ENCODE data around the gene ANKZF1.
"Not testable (repeated sequence)": the region's sequence is repeated elsewhere in the genome, so short reads cannot be mapped to it uniquely, and the experiment has no call there.

ANKZF1 gene, protein sequence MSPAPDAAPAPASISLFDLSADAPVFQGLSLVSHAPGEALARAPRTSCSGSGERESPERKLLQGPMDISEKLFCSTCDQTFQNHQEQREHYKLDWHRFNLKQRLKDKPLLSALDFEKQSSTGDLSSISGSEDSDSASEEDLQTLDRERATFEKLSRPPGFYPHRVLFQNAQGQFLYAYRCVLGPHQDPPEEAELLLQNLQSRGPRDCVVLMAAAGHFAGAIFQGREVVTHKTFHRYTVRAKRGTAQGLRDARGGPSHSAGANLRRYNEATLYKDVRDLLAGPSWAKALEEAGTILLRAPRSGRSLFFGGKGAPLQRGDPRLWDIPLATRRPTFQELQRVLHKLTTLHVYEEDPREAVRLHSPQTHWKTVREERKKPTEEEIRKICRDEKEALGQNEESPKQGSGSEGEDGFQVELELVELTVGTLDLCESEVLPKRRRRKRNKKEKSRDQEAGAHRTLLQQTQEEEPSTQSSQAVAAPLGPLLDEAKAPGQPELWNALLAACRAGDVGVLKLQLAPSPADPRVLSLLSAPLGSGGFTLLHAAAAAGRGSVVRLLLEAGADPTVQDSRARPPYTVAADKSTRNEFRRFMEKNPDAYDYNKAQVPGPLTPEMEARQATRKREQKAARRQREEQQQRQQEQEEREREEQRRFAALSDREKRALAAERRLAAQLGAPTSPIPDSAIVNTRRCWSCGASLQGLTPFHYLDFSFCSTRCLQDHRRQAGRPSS

DNA sequence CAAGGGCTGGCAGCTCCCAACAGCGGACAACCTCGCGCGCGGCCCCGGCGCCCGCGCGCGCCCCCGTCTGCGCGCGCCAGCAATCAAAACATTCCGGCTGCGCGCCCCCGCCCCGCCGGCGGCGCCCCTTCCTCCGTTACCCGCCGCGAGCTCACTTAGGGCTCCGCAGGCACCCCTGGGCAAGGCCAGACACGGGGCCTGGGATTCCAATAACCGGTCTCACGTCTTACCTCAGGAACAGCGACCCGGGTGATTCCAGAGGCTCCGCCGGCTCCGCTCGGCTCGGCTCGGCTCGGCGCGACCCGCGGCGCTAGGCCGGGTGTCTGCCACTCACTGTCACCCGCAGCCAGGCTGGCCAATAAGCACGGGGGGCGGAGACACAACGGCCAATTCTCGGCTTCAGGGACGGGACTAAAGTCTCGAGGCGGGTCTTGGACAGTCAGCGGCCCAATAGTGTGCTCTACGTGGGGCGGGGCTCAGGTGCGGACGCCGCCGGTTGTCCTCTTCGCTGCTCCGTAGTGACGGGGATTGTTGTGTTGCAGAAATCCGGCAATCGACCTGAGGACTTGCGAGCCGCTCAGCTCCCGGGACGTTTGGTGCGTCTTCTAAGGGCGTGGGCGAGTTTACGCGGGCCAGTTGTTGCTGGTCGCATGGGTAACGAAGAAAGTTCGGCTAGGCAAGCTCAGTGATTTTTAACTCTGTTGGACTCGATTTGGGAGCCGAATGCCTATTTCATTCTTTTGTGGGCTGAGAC lies at the start of gene ANKZF1, which contains the start of gene ATG9A:
Gene ANKZF1 (plus strand): TSS at position 502 of the 754 bp plus-strand sequence. CDS start 452 bp downstream, outside the sequence.
Gene ATG9A (minus strand): TSS at position 332 of the 754 bp plus-strand sequence. CDS start 1,612 bp downstream, outside the sequence.
- DNase-seq, result peak; percentile 93 to 98

DNA sequence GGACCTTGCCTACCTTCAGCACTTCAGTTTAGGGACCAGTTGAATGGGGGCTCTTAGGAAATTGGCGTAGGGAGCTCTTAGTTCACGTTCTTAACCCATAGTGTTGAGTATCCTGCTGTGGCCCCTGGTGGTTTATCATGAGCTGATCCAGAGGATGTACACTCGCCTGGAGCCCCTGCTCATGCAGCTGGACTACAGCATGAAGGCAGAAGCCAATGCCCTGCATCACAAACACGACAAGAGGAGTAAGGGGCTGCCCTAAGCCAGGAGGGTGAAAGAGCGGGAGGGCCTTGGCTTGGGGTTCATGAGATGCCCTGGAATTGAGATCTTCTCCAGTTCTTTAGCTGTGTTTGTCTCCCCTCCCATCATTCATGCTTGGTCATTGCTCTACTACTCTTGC lies 48.6 kb upstream of the ANKZF1 start:
- no peak for DNase-seq

DNA sequence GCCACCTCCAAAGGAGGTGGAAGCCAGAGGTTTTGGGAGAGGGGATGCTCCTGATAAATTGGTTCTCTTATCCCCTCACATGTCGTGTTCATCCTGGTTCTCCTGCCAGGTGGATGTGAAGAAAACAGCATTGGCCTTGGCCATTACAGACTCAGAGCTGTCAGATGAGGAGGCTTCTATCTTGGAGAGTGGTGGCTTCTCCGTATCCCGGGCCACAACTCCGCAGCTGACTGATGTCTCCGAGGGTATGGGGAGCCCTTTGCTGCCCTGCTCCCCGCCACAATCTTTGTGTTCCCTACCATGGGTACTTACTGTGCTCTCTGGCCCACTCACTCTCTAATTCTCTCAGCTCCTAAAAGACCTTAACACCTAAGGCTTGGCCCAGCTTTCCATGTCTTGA lies 48.1 kb upstream of the ANKZF1 start:
- no peak for DNase-seq

DNA sequence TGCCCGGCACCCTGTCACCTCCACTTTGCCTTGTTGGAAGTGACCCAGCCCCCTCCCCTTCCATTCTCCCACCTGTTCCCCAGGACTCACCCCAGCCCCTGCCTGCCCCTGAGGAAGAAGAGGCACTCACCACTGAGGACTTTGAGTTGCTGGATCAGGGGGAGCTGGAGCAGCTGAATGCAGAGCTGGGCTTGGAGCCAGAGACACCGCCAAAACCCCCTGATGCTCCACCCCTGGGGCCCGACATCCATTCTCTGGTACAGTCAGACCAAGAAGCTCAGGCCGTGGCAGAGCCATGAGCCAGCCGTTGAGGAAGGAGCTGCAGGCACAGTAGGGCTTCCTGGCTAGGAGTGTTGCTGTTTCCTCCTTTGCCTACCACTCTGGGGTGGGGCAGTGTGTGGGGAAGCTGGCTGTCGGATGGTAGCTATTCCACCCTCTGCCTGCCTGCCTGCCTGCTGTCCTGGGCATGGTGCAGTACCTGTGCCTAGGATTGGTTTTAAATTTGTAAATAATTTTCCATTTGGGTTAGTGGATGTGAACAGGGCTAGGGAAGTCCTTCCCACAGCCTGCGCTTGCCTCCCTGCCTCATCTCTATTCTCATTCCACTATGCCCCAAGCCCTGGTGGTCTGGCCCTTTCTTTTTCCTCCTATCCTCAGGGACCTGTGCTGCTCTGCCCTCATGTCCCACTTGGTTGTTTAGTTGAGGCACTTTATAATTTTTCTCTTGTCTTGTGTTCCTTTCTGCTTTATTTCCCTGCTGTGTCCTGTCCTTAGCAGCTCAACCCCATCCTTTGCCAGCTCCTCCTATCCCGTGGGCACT lies 47.1 kb upstream of the ANKZF1 start:
- no peak for DNase-seq

DNA sequence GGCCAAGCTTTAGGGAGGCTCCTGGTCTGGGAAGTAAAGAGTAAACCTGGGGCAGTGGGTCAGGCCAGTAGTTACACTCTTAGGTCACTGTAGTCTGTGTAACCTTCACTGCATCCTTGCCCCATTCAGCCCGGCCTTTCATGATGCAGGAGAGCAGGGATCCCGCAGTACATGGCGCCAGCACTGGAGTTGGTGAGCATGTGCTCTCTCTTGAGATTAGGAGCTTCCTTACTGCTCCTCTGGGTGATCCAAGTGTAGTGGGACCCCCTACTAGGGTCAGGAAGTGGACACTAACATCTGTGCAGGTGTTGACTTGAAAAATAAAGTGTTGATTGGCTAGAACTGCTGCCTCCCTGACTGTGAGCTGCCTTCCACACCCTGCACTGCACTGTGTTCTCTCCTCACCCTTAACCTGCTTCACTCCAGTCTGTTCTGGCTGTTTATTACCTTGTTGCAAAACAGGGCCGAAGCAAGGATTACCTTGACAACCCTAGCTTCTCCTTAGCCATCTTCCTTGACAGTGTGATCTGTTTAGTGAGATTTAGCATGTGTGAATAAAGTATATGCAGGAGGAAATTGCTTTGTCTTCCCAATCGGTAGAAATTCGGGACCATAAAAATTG lies 46.3 kb upstream of the ANKZF1 start:
- no peak for DNase-seq

DNA sequence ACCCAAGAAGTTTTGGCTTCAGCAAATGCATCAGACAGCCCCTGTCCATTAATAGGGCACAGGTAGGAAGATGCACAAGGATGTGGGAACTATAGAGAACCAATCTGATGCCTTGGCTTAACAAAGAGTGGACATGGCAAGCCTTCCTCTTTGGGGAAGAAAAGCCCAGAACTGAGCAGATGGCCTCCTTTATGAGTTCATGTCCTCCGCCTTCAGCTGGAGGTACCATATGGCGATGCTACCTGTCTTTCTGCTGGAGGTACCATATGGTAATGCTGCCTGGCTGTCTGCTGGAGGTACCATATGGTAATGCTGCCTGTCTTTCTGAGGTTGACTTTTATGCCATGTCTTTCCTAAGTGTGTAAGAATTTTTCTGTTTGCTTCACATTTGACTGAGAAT lies 45.5 kb upstream of the ANKZF1 start:
- peak; percentile 13 to 76 for DNase-seq

DNA sequence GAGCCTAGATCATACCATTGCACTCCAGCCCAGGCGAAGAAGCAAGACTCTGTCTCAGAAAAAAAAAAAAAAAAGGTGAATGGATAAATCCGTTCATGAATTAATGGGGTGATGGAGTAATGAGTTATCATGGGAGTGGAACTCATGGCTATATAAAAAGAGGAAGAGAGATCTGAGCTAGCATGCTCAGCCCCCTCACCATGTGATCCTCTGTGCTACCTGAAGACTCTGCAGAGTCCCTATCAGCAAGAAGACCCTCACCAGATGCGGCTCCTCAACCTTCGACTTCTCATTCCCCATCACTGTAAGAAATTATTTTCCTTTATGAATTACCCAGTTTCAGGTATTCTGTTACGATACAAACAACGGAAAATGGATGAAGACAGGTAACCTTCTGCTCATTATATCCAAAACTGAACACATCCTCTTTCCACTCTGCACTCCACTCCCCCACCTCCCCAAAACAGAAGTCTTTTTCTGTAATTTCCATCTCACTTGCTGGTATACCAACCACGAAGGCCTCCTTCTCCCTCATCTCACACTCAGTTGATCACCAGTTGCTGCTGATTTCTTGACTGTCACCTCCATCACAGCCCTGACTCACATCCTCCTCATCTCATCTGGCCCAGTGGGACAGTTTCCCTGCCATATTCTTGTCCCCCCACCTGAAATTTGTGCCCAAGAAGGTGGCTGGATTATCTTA lies 42.7 kb upstream of the ANKZF1 start:
- no peak for DNase-seq

DNA sequence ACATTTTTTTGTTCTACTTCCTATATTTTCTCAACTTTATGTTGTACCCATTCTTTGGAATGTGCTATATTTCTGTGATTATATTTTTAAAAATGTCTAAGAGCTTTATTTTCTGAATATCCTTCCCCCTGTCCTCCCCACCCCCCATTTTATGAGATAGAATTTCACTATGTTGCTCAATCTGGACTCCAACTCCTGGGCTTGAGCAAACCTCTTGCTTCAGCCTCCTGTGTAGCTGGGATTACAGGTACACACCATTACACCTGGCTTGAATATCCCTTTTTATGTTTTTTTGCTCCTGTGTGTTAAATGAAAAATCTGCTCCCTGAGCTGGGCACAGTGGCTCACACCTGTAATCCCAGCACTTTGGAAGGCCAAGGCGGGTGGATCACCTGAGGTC lies 32.2 kb upstream of the ANKZF1 start:
- DNase-seq, result no peak

DNA sequence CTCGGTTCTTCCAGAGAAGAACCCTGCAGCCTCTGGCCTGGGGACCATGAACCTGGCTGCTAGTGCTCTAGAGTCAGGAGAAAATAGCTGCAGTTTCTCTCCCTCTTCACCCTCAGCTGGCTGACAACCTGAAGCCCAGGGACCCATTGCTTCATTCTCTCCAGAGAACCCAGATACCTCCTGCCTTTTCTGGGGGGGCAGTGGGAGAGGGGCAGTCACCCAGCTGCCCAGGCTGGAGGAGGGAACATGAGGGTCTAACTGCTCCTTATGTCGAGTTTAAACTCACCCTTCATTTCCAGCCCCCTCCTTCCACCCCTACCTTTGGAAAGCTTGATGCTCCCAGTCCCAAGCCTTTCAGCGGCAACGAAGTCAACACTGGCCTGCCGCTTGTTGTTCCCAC lies 30.6 kb upstream of the ANKZF1 start:
- no peak for DNase-seq

DNA sequence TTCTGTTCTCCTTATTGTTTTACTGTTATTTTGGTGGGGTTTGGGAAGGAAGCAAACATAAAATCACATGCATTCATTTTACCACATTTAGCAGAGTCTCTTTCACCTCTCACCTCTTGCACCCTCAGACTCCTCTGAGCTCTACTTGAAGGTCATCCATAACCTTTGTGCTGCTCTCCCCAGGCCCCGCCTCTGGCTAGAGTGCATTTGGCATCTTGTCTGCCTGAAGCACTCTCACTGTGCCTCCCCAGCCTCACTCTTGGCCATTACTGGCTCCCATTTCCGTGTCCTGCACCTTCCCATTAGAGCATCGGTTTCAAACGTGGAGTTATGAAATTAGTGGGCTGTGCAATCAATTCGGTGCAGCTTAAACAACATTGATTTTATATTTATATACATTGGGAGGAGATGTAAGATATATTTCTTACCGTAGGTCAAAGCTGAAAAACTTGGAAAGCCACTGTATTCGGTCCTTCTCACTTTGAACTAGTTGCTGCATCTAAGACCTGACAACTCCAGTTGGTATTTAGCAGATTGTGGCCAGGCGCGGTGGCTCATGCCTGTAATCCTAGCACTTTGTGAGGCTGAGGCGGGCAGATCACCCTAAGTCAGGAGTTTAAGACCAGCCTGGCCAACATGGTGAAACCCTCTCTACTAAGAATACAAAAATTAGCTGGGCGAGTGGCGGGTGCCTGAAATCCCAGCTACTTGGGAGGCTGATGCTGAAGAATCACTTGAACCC lies 30.0 kb upstream of the ANKZF1 start:
- DNase-seq, result no peak

DNA sequence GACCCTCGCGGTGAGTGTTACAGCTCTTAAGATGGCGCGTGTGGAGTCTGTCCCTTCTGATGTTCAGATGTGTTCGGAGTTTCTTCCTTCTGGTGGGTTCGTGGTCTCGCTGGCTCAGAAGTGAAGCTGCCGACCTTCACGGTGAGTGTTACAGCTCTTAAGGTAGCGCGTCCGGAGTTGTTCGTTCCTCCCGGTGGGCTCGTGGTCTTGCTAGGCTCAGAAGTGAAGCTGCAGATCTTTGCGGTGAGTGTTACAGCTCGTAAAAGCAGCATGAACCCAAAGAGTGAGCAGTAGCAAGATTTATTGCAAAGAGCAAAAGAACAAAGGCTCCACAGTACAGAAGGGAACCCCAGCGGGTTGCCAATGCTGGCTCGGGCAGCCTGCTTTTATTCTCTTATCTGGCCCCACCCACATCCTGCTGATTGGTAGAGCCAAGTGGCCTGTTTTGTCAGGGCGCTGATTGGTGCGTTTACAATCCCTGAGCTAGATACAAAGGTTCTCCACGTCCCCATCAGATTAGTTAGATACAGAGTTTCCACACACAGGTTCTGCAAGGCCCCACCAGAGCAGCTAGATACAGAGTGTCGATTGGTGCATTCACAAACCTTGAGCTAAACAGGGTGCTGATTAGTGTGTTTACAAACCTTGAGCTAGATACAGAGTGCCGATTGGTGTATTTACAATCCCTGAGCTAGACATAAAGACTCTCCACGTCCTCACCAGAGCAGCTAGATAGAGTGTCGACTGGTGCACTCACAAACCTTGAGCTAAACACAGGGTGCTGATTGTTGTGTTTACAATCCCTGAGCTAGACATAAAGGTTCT lies 28.9 kb upstream of the ANKZF1 start:
- DNase-seq, result not testable (repeated sequence)

DNA sequence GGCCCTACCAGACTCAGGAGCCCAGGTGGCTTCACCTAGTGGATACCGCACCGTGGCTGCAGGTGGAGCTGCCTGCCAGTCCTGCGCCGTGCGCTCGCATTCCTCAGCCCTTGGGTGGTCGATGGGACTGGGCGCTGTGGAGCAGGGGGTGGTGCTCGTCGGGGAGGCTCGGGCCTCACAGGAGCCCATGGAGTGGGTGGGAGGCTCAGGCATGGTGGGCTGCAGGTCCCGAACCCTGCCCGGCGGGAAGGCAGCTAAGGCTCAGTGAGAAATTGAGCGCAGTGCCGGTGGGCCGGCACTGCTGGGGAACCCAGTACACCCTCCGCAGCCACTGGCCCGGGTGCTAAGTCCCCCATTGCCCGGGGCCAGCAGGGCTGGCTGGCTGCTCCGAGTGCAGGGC lies 28.3 kb upstream of the ANKZF1 start:
- DNase-seq, result not testable (repeated sequence)

DNA sequence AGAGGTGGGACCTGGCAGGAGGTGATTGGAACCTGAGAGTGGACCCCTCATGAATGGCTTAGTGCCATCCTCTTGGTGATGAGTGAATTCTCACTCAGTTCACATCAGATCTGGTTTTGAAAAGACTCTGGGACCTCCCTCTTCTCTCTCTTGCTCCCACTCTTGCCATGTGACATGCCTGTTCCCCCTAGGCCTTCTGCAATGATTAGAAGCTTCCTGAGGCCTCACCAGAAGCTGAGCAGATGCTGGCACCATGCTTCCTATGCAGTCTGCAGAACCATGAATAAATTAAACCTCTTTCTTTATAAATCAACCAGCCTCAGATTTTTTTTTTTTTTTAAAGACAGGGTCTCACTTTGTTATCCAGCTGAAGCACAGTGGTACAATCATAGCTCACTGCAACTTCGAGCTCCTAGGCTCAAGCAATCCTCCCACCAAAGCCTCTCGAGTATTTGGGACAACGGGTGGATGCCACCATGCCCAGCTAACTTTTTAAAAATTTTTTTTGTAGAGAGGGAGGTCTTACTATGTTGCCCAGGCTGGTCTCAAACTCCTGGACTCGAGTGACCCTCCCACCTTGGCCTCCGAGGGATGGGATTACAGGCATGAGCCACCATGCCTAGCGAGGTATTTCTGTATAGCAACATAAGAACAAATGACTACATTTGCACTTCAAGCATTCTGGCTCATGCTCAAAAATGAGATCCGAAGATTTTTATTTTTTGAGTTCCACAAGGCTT lies 25.0 kb upstream of the ANKZF1 start:
- DNase-seq, result no peak

DNA sequence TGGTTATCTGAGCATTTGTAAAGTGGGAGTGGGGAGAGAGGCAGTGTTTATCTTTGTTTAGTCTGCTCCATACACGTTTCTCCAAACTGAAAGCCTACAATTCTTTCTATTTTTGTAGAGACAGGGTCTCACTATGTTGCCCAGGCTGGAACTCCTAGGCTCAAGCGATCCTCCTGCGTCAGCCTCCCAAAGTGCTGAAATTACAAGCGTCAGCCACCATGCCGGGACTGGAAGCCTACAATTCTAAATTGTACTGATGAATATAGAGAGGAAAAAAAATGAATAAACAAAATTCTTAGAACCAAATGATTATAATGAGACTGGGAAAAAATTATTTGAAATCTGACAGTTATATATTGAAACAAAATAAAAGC lies 24.5 kb upstream of the ANKZF1 start:
- DNase-seq, result no peak

DNA sequence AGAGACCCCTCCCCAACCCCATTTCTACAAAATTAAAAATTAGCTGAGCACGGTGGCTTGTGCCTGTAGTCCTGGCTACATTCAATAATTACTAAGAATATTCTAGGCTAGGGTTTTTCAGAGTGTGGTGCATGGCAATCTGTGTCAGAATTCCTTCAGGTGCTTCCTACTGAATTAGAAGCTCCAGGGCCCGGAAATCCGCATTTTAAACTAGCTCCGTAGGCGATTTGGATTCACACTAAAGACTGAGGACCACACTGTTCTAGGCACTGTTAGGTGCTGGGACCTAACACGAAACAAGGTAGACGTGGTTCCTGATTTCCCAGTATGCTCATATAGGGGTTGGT lies 23.7 kb upstream of the ANKZF1 start:
- DNase-seq, result no peak

DNA sequence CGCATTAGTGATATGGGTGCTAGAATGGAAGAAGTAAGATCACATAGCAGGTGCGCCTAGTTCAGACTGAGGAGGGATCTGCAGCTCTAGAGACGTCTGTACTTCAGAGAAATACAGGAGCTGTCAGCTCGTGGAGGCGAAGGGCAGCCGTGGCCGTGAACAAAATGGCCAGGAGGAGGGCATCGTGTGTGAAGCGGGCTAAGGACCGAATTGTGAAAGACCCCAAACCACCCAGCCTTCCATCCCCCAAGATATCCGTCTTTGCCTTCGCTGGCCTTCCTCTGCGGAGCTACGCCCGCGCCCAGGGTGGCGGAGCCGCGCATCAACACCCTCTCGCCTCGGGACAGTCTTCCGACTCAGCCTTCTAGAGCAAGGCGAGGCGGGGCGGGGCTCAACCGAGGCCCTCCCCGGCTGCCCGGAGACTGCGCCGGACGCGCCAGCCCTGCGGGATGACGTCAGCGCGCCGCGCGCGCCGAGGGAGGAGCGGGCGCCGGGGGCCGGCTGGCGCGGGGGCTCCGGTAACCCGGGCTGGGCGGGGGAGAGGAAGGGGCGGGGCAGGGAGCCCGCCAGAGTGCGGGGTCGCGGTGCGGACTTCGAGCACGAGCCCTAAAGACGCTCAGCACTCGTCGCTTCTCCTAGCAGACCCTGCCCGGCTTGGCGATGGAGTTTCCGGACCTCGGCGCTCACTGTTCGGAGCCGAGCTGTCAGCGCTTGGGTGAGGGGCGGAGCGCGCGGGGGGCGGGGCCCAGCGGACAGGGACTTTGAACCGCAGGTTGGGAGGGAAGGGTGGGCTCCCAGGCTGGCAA lies 23.1 kb upstream of the ANKZF1 start, which contains the start of gene ZFAND2B:
Gene ZFAND2B (plus strand): TSS at position 455 of the 806 bp plus-strand sequence. CDS start 206 bp downstream, at position 661.
- DNase-seq, result peak; percentile 71 to 85

DNA sequence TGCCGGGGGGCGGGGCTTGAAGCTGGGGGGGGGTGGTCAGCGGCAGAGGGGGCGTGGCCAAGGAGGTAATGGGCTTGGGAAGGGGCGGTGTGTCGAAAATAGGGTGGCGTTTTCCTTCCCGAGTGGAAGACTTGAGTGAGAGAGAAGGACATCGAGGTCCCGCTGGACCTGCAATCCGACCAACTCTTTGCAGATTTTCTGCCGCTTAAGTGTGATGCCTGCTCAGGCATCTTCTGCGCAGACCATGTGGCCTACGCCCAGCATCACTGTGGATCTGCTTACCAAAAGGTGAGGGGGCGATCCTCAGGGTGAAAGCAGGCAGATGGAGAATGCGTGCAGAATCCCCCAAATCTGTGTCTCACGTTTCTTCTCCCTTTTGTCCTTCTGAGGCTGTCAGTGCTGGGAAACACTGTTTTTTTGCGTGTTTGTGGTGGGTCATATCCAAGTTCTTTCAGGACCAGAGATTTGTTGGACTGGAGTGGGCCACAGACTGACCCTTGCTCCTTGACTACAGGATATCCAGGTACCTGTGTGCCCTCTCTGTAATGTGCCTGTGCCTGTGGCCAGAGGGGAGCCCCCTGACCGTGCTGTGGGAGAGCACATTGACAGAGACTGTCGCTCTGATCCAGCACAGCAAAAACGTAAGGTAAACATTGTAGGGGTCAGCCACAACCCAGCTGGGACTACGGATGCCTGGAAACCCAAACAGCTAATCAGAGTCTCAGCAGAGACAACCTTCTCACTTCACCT lies 22.3 kb upstream of the ANKZF1 start:
- no peak for DNase-seq

Measured in cerebellar nuclear complex (tissue), 1 donor.